ENCODE results near the gene NSUN5.

GRCh38 chr7:73330772-73331171 lies 22.1 kb upstream of the NSUN5 start:
- TF ChIP-seq CTCF (conservative IDR thresholded peaks at IDR 0.05) (no peak), EZH2 (IDR thresholded peaks at IDR 0.05; ENCODE audit: low read depth) (no peak)
